GM10266 (cell line): ENCODE measurements around the gene SLC2A2.
"Not testable (repeated sequence)": the region's sequence is repeated elsewhere in the genome, so short reads cannot be mapped to it uniquely, and the experiment has no call there.

Source experiments
- DNase-seq: peaks from one replicate; pipeline ENCODE4 v3.0.0; 2012; ENCODE audit errors: extremely low spot score
- TF ChIP-seq, protein P1 (sequence below): IDR thresholded peaks from 2 replicates; pipeline ENCODE4 v1.5.1; 2012; ENCODE audit warnings: mild to moderate bottlenecking, low read depth; ENCODE audit not compliant: control insufficient read depth, insufficient read depth; ENCODE audit errors: missing control alignments

Gene SLC2A2

GRCh38 chr3:170982733-170983132, 43.8 kb downstream of the SLC2A2 start:
- DNase-seq: no peak
- TF ChIP-seq, protein P1, sequence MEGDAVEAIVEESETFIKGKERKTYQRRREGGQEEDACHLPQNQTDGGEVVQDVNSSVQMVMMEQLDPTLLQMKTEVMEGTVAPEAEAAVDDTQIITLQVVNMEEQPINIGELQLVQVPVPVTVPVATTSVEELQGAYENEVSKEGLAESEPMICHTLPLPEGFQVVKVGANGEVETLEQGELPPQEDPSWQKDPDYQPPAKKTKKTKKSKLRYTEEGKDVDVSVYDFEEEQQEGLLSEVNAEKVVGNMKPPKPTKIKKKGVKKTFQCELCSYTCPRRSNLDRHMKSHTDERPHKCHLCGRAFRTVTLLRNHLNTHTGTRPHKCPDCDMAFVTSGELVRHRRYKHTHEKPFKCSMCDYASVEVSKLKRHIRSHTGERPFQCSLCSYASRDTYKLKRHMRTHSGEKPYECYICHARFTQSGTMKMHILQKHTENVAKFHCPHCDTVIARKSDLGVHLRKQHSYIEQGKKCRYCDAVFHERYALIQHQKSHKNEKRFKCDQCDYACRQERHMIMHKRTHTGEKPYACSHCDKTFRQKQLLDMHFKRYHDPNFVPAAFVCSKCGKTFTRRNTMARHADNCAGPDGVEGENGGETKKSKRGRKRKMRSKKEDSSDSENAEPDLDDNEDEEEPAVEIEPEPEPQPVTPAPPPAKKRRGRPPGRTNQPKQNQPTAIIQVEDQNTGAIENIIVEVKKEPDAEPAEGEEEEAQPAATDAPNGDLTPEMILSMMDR: no peak

DNA sequence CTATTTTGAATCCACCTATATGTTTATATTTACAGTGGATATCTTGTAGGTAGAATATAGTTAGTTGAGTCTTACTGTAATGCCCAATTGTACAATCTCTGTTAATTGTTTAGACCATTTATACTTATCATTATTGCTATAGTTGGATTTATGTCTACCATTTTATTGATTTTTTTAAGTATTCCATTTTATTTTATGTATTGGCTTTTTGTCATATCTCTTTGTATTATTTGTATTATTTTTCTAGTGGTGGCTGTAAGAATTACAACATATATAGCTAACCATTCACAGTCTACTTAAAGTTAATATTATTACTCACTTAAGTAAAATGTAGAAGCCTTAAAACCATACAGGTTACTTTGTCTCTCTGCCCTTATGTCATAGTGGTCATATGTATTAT, 46.1 kb downstream of the SLC2A2 start:
- TF ChIP-seq, protein P1: no peak
- DNase-seq: no peak

- TF ChIP-seq, protein P1: no peak
- no peak for DNase-seq
Measured at GRCh38 chr3:170977949-170978745, 48.4 kb downstream of the SLC2A2 start.

- TF ChIP-seq, protein P1: no peak
- no peak for DNase-seq
Measured at GRCh38 chr3:170976190-170976519, 50.4 kb downstream of the SLC2A2 start.

DNA sequence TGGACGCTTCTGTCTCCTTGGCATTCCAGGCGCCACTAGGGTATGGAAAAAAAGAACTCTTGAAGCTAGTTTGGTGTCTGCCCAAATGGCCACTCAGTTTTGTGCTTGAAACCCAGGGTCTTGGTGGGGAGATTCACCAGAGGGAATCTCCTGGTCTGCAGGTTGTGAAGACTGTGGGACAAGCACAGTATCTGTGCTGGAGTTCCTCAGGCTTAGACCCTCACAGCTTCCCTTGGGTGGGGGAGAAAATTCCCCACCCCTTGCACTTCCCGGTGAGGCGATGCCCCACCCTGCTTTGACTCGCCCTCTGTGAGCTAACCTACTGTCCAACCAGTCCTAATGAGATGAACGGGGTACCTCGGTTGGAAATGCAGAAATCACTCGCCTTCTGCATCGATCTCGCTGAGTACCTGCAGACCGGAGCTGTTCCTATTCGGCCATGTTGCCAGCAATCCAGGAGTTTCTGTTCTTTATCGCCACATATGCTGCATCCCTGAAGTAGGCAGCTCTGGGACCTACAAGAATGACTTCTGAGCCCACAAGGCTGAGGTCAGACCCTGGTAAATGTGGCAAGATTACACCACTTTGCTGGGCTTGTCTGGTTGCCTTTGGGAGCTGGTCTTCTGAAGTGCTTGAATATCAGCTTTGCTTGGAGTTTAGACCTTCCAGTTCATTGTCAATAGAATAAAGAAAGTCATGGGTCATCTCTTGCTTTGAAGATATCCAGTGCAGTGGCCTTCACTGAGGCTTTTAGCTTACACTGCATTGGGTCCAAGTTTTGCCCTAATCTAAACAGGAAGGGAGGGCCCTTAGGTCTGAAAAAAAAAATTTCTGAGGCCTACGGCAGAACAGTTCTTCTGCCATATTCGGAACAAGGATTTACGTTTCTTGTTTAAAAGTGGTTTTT, 51.0 kb downstream of the SLC2A2 start:
- TF ChIP-seq, protein P1: no peak

DNA sequence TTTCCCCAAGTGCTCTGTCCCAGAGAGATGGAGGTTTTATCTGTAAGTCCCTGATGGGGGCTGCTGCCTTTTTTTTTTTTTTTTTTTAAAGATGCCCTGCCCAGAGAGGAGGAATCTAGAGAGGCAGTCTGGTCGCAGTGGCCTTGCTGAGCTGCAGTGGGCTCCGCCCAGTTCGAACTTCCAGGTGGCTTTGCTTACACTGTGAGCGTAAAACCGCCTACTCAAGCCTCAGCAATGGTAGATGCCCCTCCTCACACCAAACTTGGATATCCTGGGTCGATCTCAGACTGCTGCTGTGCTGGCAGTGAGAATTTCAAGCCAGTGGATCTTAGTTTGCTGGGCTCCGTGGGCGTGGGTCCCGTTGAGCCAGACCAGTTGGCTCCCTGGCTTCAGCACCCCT, 51.6 kb downstream of the SLC2A2 start:
- no peak for DNase-seq
- TF ChIP-seq, protein P1: no peak

More for the DNA sequence above, 51.0 kb downstream of the SLC2A2 start:
- no peak for DNase-seq

GRCh38 chr3:170972917-170973316, 53.6 kb downstream of the SLC2A2 start:
- DNase-seq: not testable (repeated sequence)
